Measurements from ENCODE around the gene UQCRHL.

The UQCRHL gene

GRCh38 chr1:15796086-15796462 lies 11.4 kb downstream of the UQCRHL start:
- DNase-seq, result no peak

DNA sequence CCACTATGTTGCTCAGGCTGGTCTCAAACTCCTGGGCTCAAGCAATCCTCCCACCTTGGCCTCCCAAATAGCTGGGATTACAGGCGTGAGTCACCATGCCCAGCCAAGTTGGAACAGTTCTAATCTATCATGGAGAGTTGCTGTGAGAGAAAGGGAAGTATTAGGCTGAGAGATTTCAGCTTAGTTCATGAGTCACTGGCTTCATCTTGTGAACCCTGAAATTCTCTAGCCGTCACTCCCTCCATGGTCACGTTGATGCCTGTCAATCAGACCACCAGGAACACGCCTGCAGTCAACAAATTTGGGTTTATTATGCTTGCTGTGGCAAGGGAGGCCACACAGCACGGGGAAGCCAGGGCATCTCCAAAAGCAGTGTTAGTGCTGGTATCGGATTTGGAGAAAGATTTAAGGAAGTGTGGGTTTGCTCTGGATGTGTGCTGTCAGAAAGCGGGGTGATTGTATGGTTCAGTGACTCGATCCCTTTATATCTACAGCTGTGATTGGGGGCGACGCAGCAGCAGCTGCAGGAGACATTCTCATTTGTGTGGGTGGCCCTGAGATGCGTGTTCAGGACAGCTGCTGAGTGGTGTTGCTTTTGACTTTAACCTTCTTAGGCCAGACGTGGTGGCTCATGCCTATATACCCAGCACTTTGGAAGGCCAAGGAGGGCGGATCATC lies 18.7 kb downstream of the UQCRHL start:
- DNase-seq, result no peak

DNA sequence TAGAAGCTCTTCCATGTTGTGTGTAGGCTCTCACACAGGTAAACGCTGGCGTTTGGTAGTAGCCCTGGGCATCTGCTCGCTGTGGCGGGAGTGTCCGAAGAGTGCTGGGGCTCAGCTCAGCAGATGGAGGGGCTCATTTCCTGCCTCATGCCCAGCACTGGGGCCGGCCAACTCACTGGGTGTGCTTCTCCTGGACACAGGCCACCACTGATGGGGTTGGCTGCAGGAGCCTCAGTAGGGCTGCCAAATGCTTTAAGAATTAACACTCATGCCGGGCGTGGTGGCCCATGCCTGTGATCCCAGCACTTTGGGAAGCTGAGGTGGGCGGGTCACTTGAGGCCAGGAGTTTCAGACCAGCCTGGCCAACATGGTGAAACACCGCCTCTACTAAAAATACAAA lies 20.9 kb downstream of the UQCRHL start:
- DNase-seq, result no peak

DNA sequence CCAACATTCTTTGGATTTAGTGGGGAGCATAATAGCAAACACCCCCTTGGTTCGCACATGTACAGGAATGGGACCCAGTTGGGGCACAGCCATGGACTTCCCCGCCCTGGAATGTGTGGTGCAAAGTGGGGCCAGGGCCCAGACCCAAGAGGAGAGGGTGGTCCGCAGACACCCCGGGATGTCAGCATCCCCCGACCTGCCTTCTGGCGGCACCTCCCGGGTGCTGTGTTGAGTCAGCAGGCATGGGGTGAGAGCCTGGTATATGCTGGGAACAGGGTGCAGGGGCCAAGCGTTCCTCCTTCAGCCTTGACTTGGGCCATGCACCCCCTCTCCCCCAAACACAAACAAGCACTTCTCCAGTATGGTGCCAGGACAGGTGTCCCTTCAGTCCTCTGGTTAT lies 21.8 kb downstream of the UQCRHL start:
- no peak for DNase-seq

DNA sequence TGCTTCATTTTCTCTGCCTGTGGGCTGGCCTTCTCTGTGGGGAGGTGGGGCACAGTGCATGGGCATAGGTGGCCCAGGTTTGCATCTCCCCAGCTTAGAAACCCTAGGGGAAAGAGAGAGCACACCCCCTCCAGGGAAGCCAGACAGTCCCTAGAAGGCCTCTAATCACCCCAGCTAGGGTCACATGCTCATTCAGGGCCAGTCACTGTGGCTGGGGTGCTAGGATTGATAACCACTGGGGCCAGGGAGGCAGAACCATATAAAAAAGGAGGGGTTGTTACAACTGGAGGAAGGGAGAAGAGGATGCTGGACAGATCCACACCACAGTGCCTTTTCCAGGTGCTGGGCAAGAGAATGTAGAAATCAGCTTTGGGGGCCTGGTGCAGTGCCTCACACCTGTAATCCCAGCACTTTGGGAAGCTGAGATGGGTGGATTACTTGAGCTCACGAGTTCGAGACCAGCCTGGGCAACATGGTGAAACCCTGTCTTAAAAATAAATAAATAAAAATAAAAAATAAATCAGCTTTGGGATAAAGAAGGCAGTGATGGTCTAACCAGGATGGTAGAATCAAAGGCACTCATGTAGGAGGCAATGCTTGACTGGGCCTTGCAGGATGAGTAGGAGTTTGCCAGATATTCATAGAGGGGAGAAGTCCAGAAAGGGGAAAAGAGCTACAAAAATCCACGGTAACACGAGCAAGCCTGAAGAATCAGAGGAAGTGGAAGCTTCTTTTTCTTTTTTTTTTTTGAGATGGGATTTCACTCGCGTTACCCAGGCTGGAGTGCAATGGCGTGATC lies 29.3 kb downstream of the UQCRHL start:
- DNase-seq, result no peak

DNA sequence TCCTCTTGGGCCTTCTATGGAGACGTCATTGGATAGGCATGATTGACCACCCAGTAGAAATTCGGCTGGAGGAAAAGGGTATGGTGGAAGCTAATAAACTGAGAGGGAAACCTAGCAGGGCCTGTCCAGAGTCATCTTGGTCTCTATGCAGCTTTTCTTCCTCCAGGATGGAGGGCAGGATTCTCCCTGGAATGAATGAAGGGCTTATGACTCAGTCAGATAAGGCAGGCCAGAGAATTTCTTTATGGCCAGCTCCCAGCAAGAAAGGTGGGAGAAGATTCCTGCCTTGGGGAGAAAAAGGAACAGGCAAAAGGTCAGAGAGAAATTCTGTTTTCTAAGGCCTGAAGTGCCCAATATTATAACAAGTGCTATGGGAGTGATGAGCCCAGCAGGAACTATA lies 31.7 kb downstream of the UQCRHL start:
- DNase-seq, result no peak

DNA sequence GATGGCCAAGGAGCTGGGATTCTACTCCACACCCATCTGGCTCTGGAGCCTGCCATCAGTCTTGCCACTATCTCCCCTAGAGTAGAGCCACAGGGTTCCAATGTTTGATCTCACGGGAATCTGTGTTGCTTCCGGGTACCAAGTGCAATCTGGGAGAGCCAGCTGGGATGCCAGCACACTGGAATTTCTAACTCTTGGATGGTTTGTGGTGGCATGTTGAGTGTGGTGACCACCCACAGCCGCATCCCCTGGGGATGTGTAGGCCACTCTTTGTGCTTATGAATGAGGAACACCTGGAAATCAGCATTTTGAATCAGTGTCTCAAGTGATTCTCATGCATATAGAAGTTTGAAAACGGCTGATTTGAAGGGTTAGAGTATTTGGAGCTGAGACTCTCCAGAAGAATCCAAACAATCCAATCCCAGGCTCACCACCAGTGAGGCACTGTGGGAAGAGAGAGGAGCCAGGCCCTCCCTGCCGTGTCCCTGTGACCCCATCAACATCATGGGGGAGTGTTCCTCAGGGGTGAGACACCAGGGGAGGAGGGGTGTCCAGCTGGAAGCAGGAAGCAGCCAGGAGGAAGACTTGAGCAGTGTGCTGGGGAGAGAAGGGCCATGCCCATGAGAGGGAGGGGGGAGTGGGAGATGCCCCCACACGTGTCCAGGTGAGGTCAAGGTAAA lies 35.5 kb downstream of the UQCRHL start:
- DNase-seq, result no peak

GRCh38 chr1:15770313-15770962 lies 37.0 kb downstream of the UQCRHL start:
- no peak for DNase-seq

GRCh38 chr1:15768388-15768787 lies 39.1 kb downstream of the UQCRHL start:
- DNase-seq, result no peak

DNA sequence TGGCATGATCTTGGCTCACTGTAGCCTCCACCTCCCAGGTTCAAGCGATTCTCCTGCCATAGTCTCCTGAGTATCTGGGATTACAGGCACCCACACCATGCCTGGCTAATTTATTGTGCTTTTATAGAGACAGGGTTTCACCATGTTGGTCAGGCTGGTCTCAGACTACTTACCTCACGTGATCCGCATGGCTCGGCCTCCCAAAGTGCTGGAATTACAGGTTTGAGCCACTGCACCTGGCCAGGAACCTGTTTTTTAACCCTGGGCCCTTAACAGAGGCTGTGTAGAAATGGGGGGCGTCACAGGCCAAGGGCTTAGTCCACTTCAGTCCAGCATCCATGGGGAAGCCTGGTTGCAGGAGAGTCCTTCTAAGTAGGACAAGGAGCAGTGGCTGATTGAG lies 39.5 kb downstream of the UQCRHL start:
- DNase-seq, result no peak

DNA sequence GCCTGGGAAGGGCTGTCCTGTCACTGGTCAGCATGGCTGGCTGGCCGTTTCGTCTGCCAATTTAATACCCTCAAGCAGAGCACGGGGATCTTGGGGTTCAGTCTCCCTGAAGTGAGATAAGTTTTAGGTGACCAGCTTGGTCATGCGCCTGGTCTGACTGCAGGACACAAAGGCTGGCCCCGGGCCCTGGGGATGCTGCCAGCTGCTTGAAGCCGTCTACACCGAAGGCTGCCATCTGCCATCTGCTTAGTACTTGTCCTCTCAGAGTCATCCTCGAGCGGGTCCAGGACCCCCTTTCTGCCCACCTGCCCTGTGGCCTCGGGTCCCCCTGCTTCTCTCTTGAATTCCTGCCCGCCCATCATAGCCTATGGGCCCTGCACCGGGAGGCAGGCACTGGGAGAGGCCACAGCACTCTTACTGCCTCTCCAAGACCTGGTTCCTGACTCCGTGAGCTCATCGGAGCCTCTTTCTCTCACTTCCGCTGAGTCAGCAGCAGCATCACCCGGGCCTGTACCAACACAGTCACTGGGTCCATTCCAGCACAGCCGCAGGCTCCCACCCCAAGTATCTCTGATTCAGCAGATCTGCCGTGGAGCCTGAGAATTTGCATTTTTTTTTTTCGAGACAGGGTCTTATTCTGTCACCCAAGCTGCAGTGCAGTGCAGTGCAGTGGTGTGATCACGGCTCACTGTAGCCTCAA lies 41.8 kb downstream of the UQCRHL start:
- no peak for DNase-seq

- DNase-seq, result no peak
Measured at GRCh38 chr1:15764890-15765289, 42.6 kb downstream of the UQCRHL start.

GRCh38 chr1:15764269-15764764 lies 43.1 kb downstream of the UQCRHL start:
- no peak for DNase-seq

GRCh38 chr1:15762546-15762945 lies 44.9 kb downstream of the UQCRHL start:
- DNase-seq, result no peak

GRCh38 chr1:15761366-15762128 lies 45.9 kb downstream of the UQCRHL start:
- DNase-seq, result no peak

- no peak for DNase-seq
Measured at GRCh38 chr1:15760520-15761211, 46.8 kb downstream of the UQCRHL start.

DNA sequence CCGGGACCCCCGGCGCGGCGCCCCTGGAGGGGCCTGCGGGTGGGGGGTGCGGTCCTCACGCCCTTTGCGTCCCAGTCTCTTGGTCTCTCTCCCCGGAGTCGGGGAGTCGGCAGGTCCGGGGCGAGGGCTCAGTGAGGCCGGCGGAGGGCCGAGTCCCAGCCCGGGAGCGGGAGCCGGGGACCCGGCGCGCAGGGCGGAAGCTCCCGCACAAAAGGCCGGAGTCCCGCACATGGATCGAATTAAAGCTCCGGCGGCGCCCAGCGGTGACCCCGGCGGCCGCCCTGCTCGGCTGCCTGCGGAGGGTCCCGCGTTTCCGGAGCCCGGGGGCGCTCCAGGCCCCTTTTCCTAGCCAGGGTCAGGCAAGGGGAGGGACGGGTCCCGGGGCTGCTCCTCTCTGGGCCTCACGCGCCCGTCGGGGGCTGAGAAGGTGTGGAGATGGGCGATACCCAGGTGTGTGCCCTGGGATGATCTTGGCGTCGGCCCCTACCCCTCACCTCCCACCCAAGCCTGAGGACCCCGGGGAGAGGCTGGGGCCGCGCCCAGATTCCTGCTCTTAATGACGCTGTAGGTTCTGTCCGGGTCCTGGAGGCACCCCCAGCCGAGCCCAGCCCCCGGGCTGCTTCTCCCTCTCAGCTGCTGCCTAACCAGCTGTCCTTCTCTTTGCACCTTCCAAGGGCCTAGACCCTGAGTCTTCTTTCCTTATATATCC lies 48.3 kb downstream of the UQCRHL start:
- DNase-seq, result no peak

DNA sequence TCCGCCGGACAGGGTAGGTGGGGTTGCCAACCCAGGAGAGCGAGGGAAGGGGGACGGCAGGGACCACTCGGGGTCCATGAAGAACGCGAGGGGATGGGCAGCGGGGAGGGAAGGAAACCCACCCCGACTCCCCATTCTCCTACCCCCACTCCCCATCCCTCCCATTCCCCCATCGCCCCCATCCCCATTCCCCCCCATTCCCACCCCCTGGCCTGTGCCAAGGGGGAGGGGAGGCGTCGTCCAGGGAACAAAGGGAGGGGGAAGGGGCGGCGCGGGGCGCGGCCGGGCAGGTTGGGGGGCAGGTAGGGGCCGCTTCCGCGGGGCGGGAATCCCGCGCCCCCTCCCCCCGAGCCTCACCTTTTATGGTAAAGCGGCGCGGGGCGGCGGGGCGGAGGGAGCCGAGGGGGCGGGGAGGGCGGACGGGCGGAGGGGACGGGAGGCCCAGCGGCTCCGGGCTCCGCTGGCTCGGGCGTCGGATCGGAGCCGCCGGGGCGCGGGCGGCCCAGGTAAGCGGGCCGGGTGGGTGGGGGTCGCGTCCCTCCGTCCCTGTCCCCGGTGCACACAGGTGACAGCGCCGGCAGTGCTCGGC lies 49.0 kb downstream of the UQCRHL start, which contains the start of gene FBLIM1:
FBLIM1 (plus strand) TSS at position 453 of the 589 bp plus-strand sequence. CDS start 6,189 bp downstream, outside the sequence.
- no peak for DNase-seq

- no peak for DNase-seq
Measured at GRCh38 chr1:15757575-15758342, 49.7 kb downstream of the UQCRHL start.
